H9 (cell line): ENCODE data around the gene ZFP42. TPM values are rescaled to one million over a fixed set of nuclear protein-coding genes. Genes with fewer than 3 reads are reported as not detected.

Experiments used
- DNase-seq: peaks from one replicate; pipeline ENCODE4 v3.0.0-alpha.2; 2017
- H2AFZ ChIP-seq: one replicate; pipeline ENCODE4 v1.6.1; 2013; ENCODE audit warnings: mild to moderate bottlenecking, low read length, control low read depth, moderate library complexity
- H2AK5ac ChIP-seq: 2 replicates; pipeline ENCODE4 v1.6.1; 2013; ENCODE audit warnings: low read length, control low read depth, mixed read lengths; ENCODE audit not compliant: insufficient read length
- H2BK120ac ChIP-seq: one replicate; pipeline ENCODE4 v1.6.1; 2013; ENCODE audit warnings: low read depth, mild to moderate bottlenecking, low read length, control low read depth, inconsistent platforms; ENCODE audit not compliant: poor library complexity, severe bottlenecking
- H2BK12ac ChIP-seq: 2 replicates; pipeline ENCODE4 v1.6.1; 2013; ENCODE audit warnings: low read length, control low read depth, mixed read lengths, low read depth; ENCODE audit not compliant: insufficient read length
- H2BK15ac ChIP-seq: 2 replicates; pipeline ENCODE4 v1.6.1; 2013; ENCODE audit warnings: low read depth, low read length, control low read depth
- H2BK20ac ChIP-seq: one replicate; pipeline ENCODE4 v1.6.1; 2013; ENCODE audit warnings: low read depth, mild to moderate bottlenecking, low read length, control low read depth, inconsistent platforms; ENCODE audit not compliant: poor library complexity, severe bottlenecking
- H2BK5ac ChIP-seq: 2 replicates; pipeline ENCODE4 v1.6.1; 2013; ENCODE audit warnings: low read length, control low read depth, mixed read lengths; ENCODE audit not compliant: insufficient read length
- H3K14ac ChIP-seq: 2 replicates; pipeline ENCODE4 v1.6.1; 2013; ENCODE audit warnings: low read length, control low read depth; ENCODE audit not compliant: insufficient read depth
- H3K18ac ChIP-seq: 2 replicates; pipeline ENCODE4 v1.6.1; 2013; ENCODE audit warnings: low read depth, mild to moderate bottlenecking, mixed read lengths, low read length, control low read depth; ENCODE audit not compliant: insufficient read length
- H3K23ac ChIP-seq: 2 replicates; pipeline ENCODE4 v1.6.1; 2013; ENCODE audit warnings: low read length, control low read depth, mixed read lengths, low read depth; ENCODE audit not compliant: insufficient read length
- H3K23me2 ChIP-seq: 2 replicates; pipeline ENCODE4 v1.6.1; 2013; ENCODE audit warnings: low read depth, mild to moderate bottlenecking, mixed read lengths, low read length, control low read depth; ENCODE audit not compliant: insufficient read length, poor library complexity, severe bottlenecking
- H3K27ac ChIP-seq: 2 replicates; pipeline ENCODE4 v1.5.1; 2013; ENCODE audit warnings: low read length, control low read depth, mixed read lengths, low read depth; ENCODE audit not compliant: insufficient read length
- H3K27me3 ChIP-seq: 2 replicates; pipeline ENCODE4 v1.6.1; 2013; ENCODE audit warnings: low read length, control low read depth, inconsistent platforms; ENCODE audit not compliant: insufficient read depth
- H3K4ac ChIP-seq: 2 replicates; pipeline ENCODE4 v1.6.1; 2013; ENCODE audit warnings: low read depth, mild to moderate bottlenecking, control low read depth, inconsistent platforms, low read length, moderate library complexity
- H3K4me1 ChIP-seq: 2 replicates; pipeline ENCODE4 v1.6.1; 2013; ENCODE audit warnings: low read length, control low read depth, inconsistent platforms; ENCODE audit not compliant: insufficient read depth
- H3K4me2 ChIP-seq: 2 replicates; pipeline ENCODE4 v1.6.1; 2013; ENCODE audit warnings: low read length, control low read depth, mixed read lengths; ENCODE audit not compliant: insufficient read length, insufficient read depth
- H3K56ac ChIP-seq: 2 replicates; pipeline ENCODE4 v1.6.1; 2013; ENCODE audit warnings: low read depth, mild to moderate bottlenecking, mixed read lengths, low read length, control low read depth; ENCODE audit not compliant: insufficient read length
- H3K79me1 ChIP-seq: 2 replicates; pipeline ENCODE4 v1.6.1; 2013; ENCODE audit warnings: low read depth, mild to moderate bottlenecking, moderate library complexity, low read length, control low read depth, inconsistent platforms; ENCODE audit not compliant: insufficient read depth, poor library complexity, severe bottlenecking
- H3K79me2 ChIP-seq: 2 replicates; pipeline ENCODE4 v1.6.1; 2013; ENCODE audit warnings: low read length, control low read depth, inconsistent platforms; ENCODE audit not compliant: insufficient read depth
- H3K9ac ChIP-seq: 2 replicates; pipeline ENCODE4 v1.6.1; 2013; ENCODE audit warnings: low read length, control low read depth, mixed read lengths; ENCODE audit not compliant: insufficient read length; ENCODE audit errors: extremely low read depth
- H3K9me3 ChIP-seq: one replicate; pipeline ENCODE4 v1.6.1; 2013; ENCODE audit warnings: low read depth, low read length, inconsistent platforms; ENCODE audit not compliant: control insufficient read depth
- H3T11ph ChIP-seq: one replicate; pipeline ENCODE4 v1.6.1; 2013; ENCODE audit warnings: mild to moderate bottlenecking, low read length, control low read depth, inconsistent platforms
- H4K20me1 ChIP-seq: one replicate; pipeline ENCODE4 v1.6.1; 2013; ENCODE audit not compliant: control insufficient read depth, insufficient read length, insufficient read depth
- H4K5ac ChIP-seq: 2 replicates; pipeline ENCODE4 v1.6.1; 2013; ENCODE audit warnings: low read depth, mild to moderate bottlenecking, mixed read lengths, low read length, control low read depth; ENCODE audit not compliant: insufficient read length
- H4K8ac ChIP-seq: replicated peaks from 2 replicates; pipeline ENCODE4 v1.6.1; 2013; ENCODE audit warnings: low read length, control low read depth, mixed read lengths, low read depth; ENCODE audit not compliant: insufficient read length
- H4K91ac ChIP-seq: 2 replicates; pipeline ENCODE4 v1.6.1; 2013; ENCODE audit warnings: low read depth, mild to moderate bottlenecking, moderate library complexity, mixed read lengths, low read length, control low read depth; ENCODE audit not compliant: insufficient read length
- H3K27ac Mint-ChIP-seq, 3 experiments: 2 replicates in 2 of 3; 3 replicates in 1 of 3; pipeline ENCODE4 v1.8.0; 2020 to 2021; ENCODE audit warnings: mixed read lengths in 3 of 3, mild to moderate bottlenecking in 1 of 3, moderate library complexity in 1 of 3
- H3K27me3 Mint-ChIP-seq: 2 replicates; pipeline ENCODE4 v1.8.0; 2021; ENCODE audit warnings: low read depth, mild to moderate bottlenecking, moderate library complexity, mixed read lengths
- H3K36me3 Mint-ChIP-seq, 3 experiments: 2 replicates in 2 of 3; 3 replicates in 1 of 3; pipeline ENCODE4 v1.8.0; 2020 to 2021; ENCODE audit warnings: low read depth in 3 of 3, mixed read lengths in 3 of 3; ENCODE audit not compliant: insufficient read depth in 1 of 3
- H3K4me1 Mint-ChIP-seq, 2 experiments: 2 replicates each; pipeline ENCODE4 v1.8.0; 2020; ENCODE audit warnings: mixed read lengths in 2 of 2
- H3K4me3 Mint-ChIP-seq, 2 experiments: 2 replicates in 1 of 2; 3 replicates in 1 of 2; pipeline ENCODE4 v1.8.0; 2020 to 2021; ENCODE audit warnings: mild to moderate bottlenecking in 2 of 2, mixed read lengths in 2 of 2, moderate library complexity in 1 of 2
- H3K9me3 Mint-ChIP-seq, 2 experiments: 2 replicates in 1 of 2; 3 replicates in 1 of 2; pipeline ENCODE4 v1.8.0; 2020; ENCODE audit warnings: mild to moderate bottlenecking in 2 of 2, mixed read lengths in 2 of 2, moderate library complexity in 1 of 2
- CTCF ChIP-seq: fragments of 200-600 bp; sonication (generic); conservative IDR thresholded peaks from 3 replicates; pipeline ENCODE4 v1.8.0; 2021; ENCODE audit warnings: antibody characterized with exemption, mild to moderate bottlenecking
- WGBS: extraction: QIAGEN DNeasy Blood & Tissue Kit; methylation state at CpG from one replicate; pipeline ENCODE4 v1.1.7; 2013; ENCODE audit warnings: missing lambda C conversion rate, low lambda C conversion rate, mixed read lengths; ENCODE audit not compliant: insufficient read length; ENCODE audit errors: extremely low coverage; 5-methylcytosine and 5-hydroxymethylcytosine counted together
- total RNA-seq: library from RNA; stranded (reverse); gene quantifications from 2 replicates; pipeline ENCODE4 v1.2.1, GENCODE V29; 2021

Gene ZFP42
- total RNA-seq, 1 experiment from 2014 or later, result 193 TPM

GRCh38 chr4:187999406-187999932 is 3.9 kb downstream of the ZFP42 start:
- H3K27ac ChIP-seq, result no peak overlapping the region
- no peaks in the 10 kb centered on the region for H3K9me3 ChIP-seq
- H3K9ac ChIP-seq, result no peak overlapping the region
- Mint-ChIP-seq H3K36me3 (peaks cover 66 to 85% (median 69%) of the 10 kb centered on the region in 3 experiments), H3K4me1 (peaks cover 35% of the 10 kb centered on the region in 2 experiments), H3K27ac (peak overlapping the region; percentile 9 to 86 (median 24); a peak in 5 of 7 replicates), H3K4me3 (peak overlapping the region; percentile 52 to 69), H3K9me3 (no peaks in the 10 kb centered on the region), H3K27me3 (0 out of 2 replicates have a peak, but pooled peaks cover 1% of the 10 kb centered on the region)
- no peak overlapping the region for H3K56ac ChIP-seq
- peaks cover 58% of the 10 kb centered on the region for H3K79me2 ChIP-seq
- no CpG with 5 or more reads among the region's 2 CpGs for WGBS
- no peak overlapping the region for H2AFZ ChIP-seq
- H3K27me3 ChIP-seq, result no peaks in the 10 kb centered on the region
- no peaks in the 10 kb centered on the region for H4K20me1 ChIP-seq
- peaks cover 3% of the 10 kb centered on the region for H3K23me2 ChIP-seq
- H4K5ac ChIP-seq, result no peak overlapping the region
- H3K18ac ChIP-seq, result no peak overlapping the region
- peaks cover 7% of the 10 kb centered on the region for H3K79me1 ChIP-seq
- no peak overlapping the region for H3K4me2 ChIP-seq
- H2BK5ac ChIP-seq, result no peak overlapping the region
- H3K23ac ChIP-seq, result no peak overlapping the region
- H2AK5ac ChIP-seq, result no peak overlapping the region
- no peak overlapping the region for H3K4ac ChIP-seq
- H2BK120ac ChIP-seq, result no peak overlapping the region
- no peak overlapping the region for H2BK20ac ChIP-seq
- no peaks in the 10 kb centered on the region; the same call in 1 of the 2 replicates for H3K4me1 ChIP-seq
- H3T11ph ChIP-seq, result no peak overlapping the region
- H4K91ac ChIP-seq, result no peak overlapping the region
- no peak overlapping the region for H2BK12ac ChIP-seq
- no peak for DNase-seq
- H3K14ac ChIP-seq, result no peak overlapping the region
- TF ChIP-seq CTCF, result no peak
- H2BK15ac ChIP-seq, result no peak overlapping the region
- H4K8ac ChIP-seq, result no peak overlapping the region
